Measurements from ENCODE around the gene NR1D2.

- no peak for TF ChIP-seq CTCF (IDR thresholded peaks at IDR 0.05)
- TF ChIP-seq POLR2A (IDR thresholded peaks at IDR 0.05): no peak
- TF ChIP-seq POLR2AphosphoS5 (IDR thresholded peaks at IDR 0.05): no peak
Measured at GRCh38 chr3:24005669-24006068, 60.6 kb downstream of the NR1D2 start.

All from upper lobe of left lung (tissue), 4 donors.